Erythroblast (primary cell): Measurements from ENCODE around the gene URAD.

Experiments used
- GATA1 ChIP-seq: IDR thresholded peaks from 2 replicates; pipeline ENCODE4 v1.6.1; 2011; ENCODE audit warnings: low read depth, mild to moderate bottlenecking, control low read depth, low read length, moderate library complexity
- POLR2A ChIP-seq: IDR thresholded peaks from 2 replicates; pipeline ENCODE4 v1.6.1; 2011; ENCODE audit warnings: mild to moderate bottlenecking, low read length

DNA sequence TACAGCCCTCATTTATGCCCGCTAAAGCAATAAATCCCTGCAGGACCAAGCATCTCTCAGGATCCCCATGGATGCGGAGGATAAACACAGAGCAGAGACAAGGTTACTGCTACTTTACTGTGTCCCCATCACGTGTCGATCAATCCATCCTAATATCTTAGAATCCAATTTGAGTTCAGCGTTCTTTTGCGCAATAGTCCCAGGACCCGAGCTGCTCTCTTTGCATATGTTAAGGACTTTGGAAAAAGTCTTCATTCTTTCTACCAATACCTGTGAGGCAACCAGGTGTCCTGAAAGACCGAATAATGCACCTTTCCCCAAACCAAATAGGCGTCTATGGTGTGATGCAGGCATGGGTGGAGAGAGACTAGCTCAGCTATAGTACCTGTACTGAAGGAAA, 38.0 kb upstream of the URAD start:
- TF ChIP-seq POLR2A (no peak), GATA1 (no peak)
